ENCODE data around the gene AMOTL2. TPM values are rescaled to one million over a fixed set of nuclear protein-coding genes. Genes with fewer than 3 reads are reported as not detected.
A peak's percentile ranks its signal among the peaks of the same experiment; 100 is the strongest.

Gene AMOTL2
- total RNA-seq, 1 donor from 2014 or later: 281 TPM

GRCh38 chr3:134380249-134380648 is 6.0 kb upstream of the AMOTL2 start:
- peaks cover 49% of the 10 kb centered on the region for H3K4me1 Mint-ChIP-seq
- H3K4me3 Mint-ChIP-seq: no peak overlapping the region
- no peak overlapping the region for H3K27ac Mint-ChIP-seq
- H3K36me3 Mint-ChIP-seq: no peaks in the 10 kb centered on the region
- TF ChIP-seq CTCF (IDR thresholded peaks at IDR 0.05; ENCODE audit: unreplicated experiment): no peak
- H3K9me3 Mint-ChIP-seq: peaks cover 8% of the 10 kb centered on the region
- H3K27me3 Mint-ChIP-seq (ENCODE audit: low read depth): no peaks in the 10 kb centered on the region
- no peak for DNase-seq (ENCODE audit: low spot score in 2 of 2, unreplicated experiment in 2 of 2)

GRCh38 chr3:134378818-134379217 is 4.6 kb upstream of the AMOTL2 start:
- H3K27me3 Mint-ChIP-seq (ENCODE audit: low read depth): no peaks in the 10 kb centered on the region
- DNase-seq (ENCODE audit: low spot score in 2 of 2, unreplicated experiment in 2 of 2): no peak
- H3K4me1 Mint-ChIP-seq: peaks cover 49% of the 10 kb centered on the region
- H3K27ac Mint-ChIP-seq: no peak overlapping the region
- H3K4me3 Mint-ChIP-seq: no peak overlapping the region
- H3K9me3 Mint-ChIP-seq: peaks cover 8% of the 10 kb centered on the region
- H3K36me3 Mint-ChIP-seq: no peaks in the 10 kb centered on the region
- no peak for TF ChIP-seq CTCF (IDR thresholded peaks at IDR 0.05; ENCODE audit: unreplicated experiment)

GRCh38 chr3:134378384-134378783 is 4.1 kb upstream of the AMOTL2 start:
- TF ChIP-seq CTCF (IDR thresholded peaks at IDR 0.05; ENCODE audit: unreplicated experiment): no peak

GRCh38 chr3:134377896-134378295 is 3.6 kb upstream of the AMOTL2 start:
- H3K36me3 Mint-ChIP-seq: no peaks in the 10 kb centered on the region
- H3K27ac Mint-ChIP-seq: no peak overlapping the region
- no peak overlapping the region for H3K4me3 Mint-ChIP-seq
- no peak for DNase-seq (ENCODE audit: low spot score in 2 of 2, unreplicated experiment in 2 of 2)
- H3K4me1 Mint-ChIP-seq: peaks cover 51% of the 10 kb centered on the region
- H3K27me3 Mint-ChIP-seq (ENCODE audit: low read depth): no peaks in the 10 kb centered on the region
- no peak for TF ChIP-seq CTCF (IDR thresholded peaks at IDR 0.05; ENCODE audit: unreplicated experiment)
- H3K9me3 Mint-ChIP-seq: peaks cover 8% of the 10 kb centered on the region

More at GRCh38 chr3:134378384-134378783, 4.1 kb upstream of the AMOTL2 start:
- peaks cover 49% of the 10 kb centered on the region for H3K4me1 Mint-ChIP-seq
- no peak for DNase-seq (ENCODE audit: low spot score in 2 of 2, unreplicated experiment in 2 of 2)
- H3K36me3 Mint-ChIP-seq: no peaks in the 10 kb centered on the region
- H3K9me3 Mint-ChIP-seq: peaks cover 8% of the 10 kb centered on the region
- H3K27me3 Mint-ChIP-seq (ENCODE audit: low read depth): no peaks in the 10 kb centered on the region
- no peak overlapping the region for H3K27ac Mint-ChIP-seq
- no peak overlapping the region for H3K4me3 Mint-ChIP-seq

GRCh38 chr3:134376786-134377426 is 2.7 kb upstream of the AMOTL2 start:
- TF ChIP-seq CTCF (IDR thresholded peaks at IDR 0.05; ENCODE audit: unreplicated experiment): no peak
- Mint-ChIP-seq H3K4me1 (peaks cover 52% of the 10 kb centered on the region), H3K27me3 (ENCODE audit: low read depth) (no peaks in the 10 kb centered on the region), H3K9me3 (peaks cover 8% of the 10 kb centered on the region), H3K4me3 (no peak overlapping the region), H3K27ac (peak overlapping the region; percentile 99), H3K36me3 (peaks cover 3% of the 10 kb centered on the region)
- DNase-seq (ENCODE audit: low spot score in 2 of 2, unreplicated experiment in 2 of 2): peak in 1 of 2 experiments; percentile 31
